Common myeloid progenitor, CD34-positive (primary cell): ENCODE data around the gene XPNPEP2.

Source experiments
- CTCF ChIA-PET: fragments of 350-600 bp; sonication (Branson Sonifier 250); formaldehyde crosslinking; loops from one replicate; lab custom pipeline; 2021; ENCODE audit warnings: antibody characterized with exemption; lab: Charles Lee
- POLR2A ChIA-PET: fragments of 350-600 bp; sonication (Branson Sonifier 250); formaldehyde crosslinking; loops from one replicate; lab custom pipeline; 2021; ENCODE audit warnings: antibody characterized with exemption; lab: Charles Lee
- DNase-seq, 3 donors: peaks; one replicate each; pipeline versions ENCODE4 v3.0.0 to v3.0.0-alpha.2; 2013
- H3K27ac ChIP-seq, 2 experiments: 1 replicate in 1 of 2; 2 replicates in 1 of 2; pipeline ENCODE4 v1.7.0; 2013; ENCODE audit warnings: inconsistent platforms in 2 of 2, low read length in 2 of 2, mild to moderate bottlenecking in 2 of 2, low read depth in 1 of 2, moderate library complexity in 1 of 2; ENCODE audit not compliant: severe bottlenecking in 2 of 2, insufficient read depth in 1 of 2, poor library complexity in 1 of 2
- H3K27me3 ChIP-seq, 5 experiments: replicated peaks in 2 of 5; 1 replicate in 3 of 5; 2 replicates in 2 of 5; pipeline versions ENCODE4 v1.6.1 to v1.7.0; 2013; ENCODE audit warnings: low read length in 4 of 5, mild to moderate bottlenecking in 2 of 5, moderate library complexity in 2 of 5, inconsistent platforms in 1 of 5; ENCODE audit not compliant: insufficient read depth in 5 of 5, control insufficient read depth in 4 of 5
- H3K36me3 ChIP-seq, 4 experiments: 1 replicate in 2 of 4; 2 replicates in 2 of 4; pipeline versions ENCODE4 v1.6.1 to v1.7.0; 2013; ENCODE audit warnings: low read length in 3 of 4, control low read depth in 1 of 4, mild to moderate bottlenecking in 1 of 4; ENCODE audit not compliant: control insufficient read depth in 4 of 4, insufficient read depth in 4 of 4
- H3K4me1 ChIP-seq, 4 experiments: 1 replicate in 3 of 4; 2 replicates in 1 of 4; pipeline versions ENCODE4 v1.6.1 to v1.7.1; 2013; ENCODE audit warnings: low read length in 3 of 4, mild to moderate bottlenecking in 3 of 4, control low read depth in 1 of 4, inconsistent platforms in 1 of 4, moderate library complexity in 1 of 4; ENCODE audit not compliant: control insufficient read depth in 4 of 4, insufficient read depth in 4 of 4; ENCODE audit errors: control extremely low read depth in 1 of 4
- H3K4me3 ChIP-seq, 7 experiments: 1 replicate in 4 of 7; 2 replicates in 3 of 7; pipeline versions ENCODE4 v1.5.1 to v1.7.0; 2013; ENCODE audit warnings: mild to moderate bottlenecking in 7 of 7, low read length in 6 of 7, moderate library complexity in 6 of 7, inconsistent platforms in 2 of 7, low read depth in 2 of 7, control low read depth in 1 of 7; ENCODE audit not compliant: insufficient read depth in 4 of 7, control insufficient read depth in 1 of 7; ENCODE audit errors: extremely low read depth in 1 of 7
- H3K9me3 ChIP-seq, 5 experiments: 1 replicate in 4 of 5; 2 replicates in 1 of 5; pipeline versions ENCODE4 v1.6.1 to v1.7.1; 2013; ENCODE audit warnings: low read length in 4 of 5, mild to moderate bottlenecking in 2 of 5, inconsistent platforms in 1 of 5, low read depth in 1 of 5, moderate library complexity in 1 of 5; ENCODE audit not compliant: control insufficient read depth in 4 of 5, insufficient read depth in 2 of 5; ENCODE audit errors: control extremely low read depth in 1 of 5
- WGBS: methylation state at CpG from one replicate; pipeline ENCODE4 v1.1.5; 2013; ENCODE audit not compliant: insufficient coverage; 5-methylcytosine and 5-hydroxymethylcytosine counted together

The XPNPEP2 gene

GRCh38 chrX:129781680-129782495 is 43.1 kb downstream of the XPNPEP2 start:
- peaks cover 0 to 27% (median 11%) of the 10 kb centered on the region in 4 experiments for H3K36me3 ChIP-seq
- H3K4me3 ChIP-seq = peak overlapping the region in 6 of 7 experiments; percentile 25 to 71 (median 57)
- POLR2A ChIA-PET = interaction anchor here (1.1 kb wide), 1 partner anchor 9 kb away, joined by 3 read pairs; no protein-coding TSS in a partner anchor
- DNase-seq = no peak
- H3K4me1 ChIP-seq = peaks cover 28 to 86% (median 74%) of the 10 kb centered on the region in 4 experiments
- H3K27me3 ChIP-seq = no peaks in the 10 kb centered on the region
- no peaks in the 10 kb centered on the region for H3K9me3 ChIP-seq
- 59% methylated on average over 7 of the region's 10 CpGs for WGBS
- CTCF ChIA-PET = interaction anchor here (0.8 to 5.3 kb wide), 9 partner anchors 9 to 55 kb away, joined by 3 to 29 read pairs (median 5); no protein-coding TSS in a partner anchor
- H3K27ac ChIP-seq = peak overlapping the region in 1 of 2 experiments; percentile 79

GRCh38 chrX:129782706-129783105 is 43.9 kb downstream of the XPNPEP2 start:
- Histone ChIP-seq H3K27ac (peak overlapping the region in 1 of 2 experiments; percentile 69), H3K4me1 (peaks cover 27 to 85% (median 74%) of the 10 kb centered on the region in 4 experiments), H3K4me3 (peak overlapping the region in 5 of 7 experiments; percentile 1 to 71 (median 56)), H3K9me3 (no peaks in the 10 kb centered on the region), H3K27me3 (no peaks in the 10 kb centered on the region), H3K36me3 (peaks cover 0 to 33% (median 12%) of the 10 kb centered on the region in 4 experiments)
- DNase-seq = no peak
- ChIA-PET CTCF (interaction anchor here (1.4 to 5.3 kb wide), 5 partner anchors 10 to 29 kb away, joined by 5 to 29 read pairs (median 7); no protein-coding TSS in a partner anchor), POLR2A (interaction anchor here (0.8 to 0.9 kb wide), 2 partner anchors 14 to 24 kb away, joined by 3 to 5 read pairs; no protein-coding TSS in a partner anchor)
- 80% methylated on average over 2 of the region's 4 CpGs for WGBS

GRCh38 chrX:129783291-129783713 is 44.5 kb downstream of the XPNPEP2 start:
- peaks cover 0 to 37% (median 13%) of the 10 kb centered on the region in 4 experiments for H3K36me3 ChIP-seq
- ChIA-PET POLR2A (interaction anchor here (0.8 to 0.9 kb wide), 2 partner anchors 14 to 24 kb away, joined by 3 to 5 read pairs; no protein-coding TSS in a partner anchor), CTCF (interaction anchor here (0.8 to 5.3 kb wide), 5 partner anchors 10 to 39 kb away, joined by 3 to 29 read pairs (median 7); no protein-coding TSS in a partner anchor)
- H3K27ac ChIP-seq = peak overlapping the region in 1 of 2 experiments; percentile 69
- H3K4me3 ChIP-seq = peak overlapping the region in 4 of 7 experiments; percentile 1 to 65 (median 44)
- no peaks in the 10 kb centered on the region for H3K9me3 ChIP-seq
- H3K27me3 ChIP-seq = no peaks in the 10 kb centered on the region
- no peak for DNase-seq
- WGBS = 84% methylated on average over 10 of the region's 11 CpGs
- peaks cover 21 to 81% (median 70%) of the 10 kb centered on the region in 4 experiments for H3K4me1 ChIP-seq

- no peak for DNase-seq
- WGBS = 82% methylated on average over 6 of the region's 7 CpGs
- CTCF ChIA-PET = interaction anchor here (2.8 to 5.3 kb wide), 2 partner anchors 10 to 12 kb away, joined by 14 to 29 read pairs; no protein-coding TSS in a partner anchor
- H3K4me1 ChIP-seq = peaks cover 13 to 70% (median 61%) of the 10 kb centered on the region in 4 experiments
- POLR2A ChIA-PET = interaction anchor here (1.5 kb wide), 1 partner anchor 12 kb away, joined by 3 read pairs; no protein-coding TSS in a partner anchor
- H3K9me3 ChIP-seq = no peaks in the 10 kb centered on the region
- H3K27me3 ChIP-seq = no peaks in the 10 kb centered on the region
- peak overlapping the region in 3 of 7 experiments; percentile 18 to 38 (median 23) for H3K4me3 ChIP-seq
- H3K36me3 ChIP-seq = peaks cover 0 to 40% (median 16%) of the 10 kb centered on the region in 4 experiments
- peak overlapping the region; percentile 26 to 69 for H3K27ac ChIP-seq
Observed at GRCh38 chrX:129784371-129784770, 45.6 kb downstream of the XPNPEP2 start.

- ChIA-PET CTCF (interaction anchor here (2.8 to 5.3 kb wide), 2 partner anchors 9 to 13 kb away, joined by 14 to 29 read pairs; no protein-coding TSS in a partner anchor), POLR2A (interaction anchor here (1.5 kb wide), 1 partner anchor 13 kb away, joined by 3 read pairs; no protein-coding TSS in a partner anchor)
Observed at GRCh38 chrX:129785160-129785947, 46.6 kb downstream of the XPNPEP2 start.

GRCh38 chrX:129786210-129786651 is 47.5 kb downstream of the XPNPEP2 start:
- 0% methylated on average over 1 of the region's 3 CpGs for WGBS
- Histone ChIP-seq H3K4me3 (peak overlapping the region in 2 of 7 experiments; percentile 30 to 38), H3K27ac (peak overlapping the region; percentile 25 to 70), H3K27me3 (no peaks in the 10 kb centered on the region), H3K9me3 (no peaks in the 10 kb centered on the region), H3K36me3 (peaks cover 0 to 52% (median 25%) of the 10 kb centered on the region in 4 experiments), H3K4me1 (peaks cover 13 to 61% (median 57%) of the 10 kb centered on the region in 4 experiments)
- ChIA-PET POLR2A (interaction anchor here (0.9 kb wide), 1 partner anchor 14 kb away, joined by 3 read pairs; no protein-coding TSS in a partner anchor), CTCF (interaction anchor here (1.3 to 1.4 kb wide), 2 partner anchors 14 to 31 kb away, joined by 4 to 5 read pairs; no protein-coding TSS in a partner anchor)
- DNase-seq = peak; percentile 80 to 96 (median 93)

More at GRCh38 chrX:129785160-129785947, 46.6 kb downstream of the XPNPEP2 start:
- DNase-seq = peak in 2 of 3 donors; percentile 14 to 27
- Histone ChIP-seq H3K4me3 (peak overlapping the region in 2 of 7 experiments; percentile 30 to 38), H3K4me1 (peaks cover 13 to 66% (median 57%) of the 10 kb centered on the region in 4 experiments), H3K9me3 (no peaks in the 10 kb centered on the region), H3K27ac (peak overlapping the region; percentile 25 to 70), H3K27me3 (no peaks in the 10 kb centered on the region), H3K36me3 (peaks cover 0 to 44% (median 19%) of the 10 kb centered on the region in 4 experiments)
- 49% methylated on average over 9 of the region's 11 CpGs for WGBS
